GM10248 (cell line): ENCODE results near the gene HDAC4.

Source experiments
- CTCF ChIA-PET: fragments of 300-600 bp; sonication (Branson Sonifier 250); formaldehyde crosslinking; extraction: SDS; loops from one replicate; lab custom pipeline; 2021; ENCODE audit warnings: antibody characterized with exemption; lab: Yijun Ruan, JAX
- POLR2A ChIA-PET: fragments of 350-650 bp; sonication (Branson Sonifier 250); formaldehyde crosslinking; extraction: SDS; loops from one replicate; lab custom pipeline; 2020; ENCODE audit warnings: antibody characterized with exemption; lab: Yijun Ruan, JAX
- DNase-seq: peaks from one replicate; pipeline ENCODE4 v3.0.0; 2012; ENCODE audit errors: extremely low spot score
- TF ChIP-seq, protein P1 (sequence below): IDR thresholded peaks from 2 replicates; pipeline ENCODE4 v1.5.1; 2012; ENCODE audit warnings: mild to moderate bottlenecking, low read depth; ENCODE audit errors: extremely low read depth, missing control alignments, control extremely low read depth

Gene HDAC4

GRCh38 chr2:239308661-239309397 lies 92.0 kb downstream of the HDAC4 start:
- CTCF ChIA-PET = interaction anchor here (1.6 kb wide), 1 partner anchor 15 kb away, joined by 3 read pairs; no protein-coding TSS in a partner anchor
- TF ChIP-seq, protein P1, sequence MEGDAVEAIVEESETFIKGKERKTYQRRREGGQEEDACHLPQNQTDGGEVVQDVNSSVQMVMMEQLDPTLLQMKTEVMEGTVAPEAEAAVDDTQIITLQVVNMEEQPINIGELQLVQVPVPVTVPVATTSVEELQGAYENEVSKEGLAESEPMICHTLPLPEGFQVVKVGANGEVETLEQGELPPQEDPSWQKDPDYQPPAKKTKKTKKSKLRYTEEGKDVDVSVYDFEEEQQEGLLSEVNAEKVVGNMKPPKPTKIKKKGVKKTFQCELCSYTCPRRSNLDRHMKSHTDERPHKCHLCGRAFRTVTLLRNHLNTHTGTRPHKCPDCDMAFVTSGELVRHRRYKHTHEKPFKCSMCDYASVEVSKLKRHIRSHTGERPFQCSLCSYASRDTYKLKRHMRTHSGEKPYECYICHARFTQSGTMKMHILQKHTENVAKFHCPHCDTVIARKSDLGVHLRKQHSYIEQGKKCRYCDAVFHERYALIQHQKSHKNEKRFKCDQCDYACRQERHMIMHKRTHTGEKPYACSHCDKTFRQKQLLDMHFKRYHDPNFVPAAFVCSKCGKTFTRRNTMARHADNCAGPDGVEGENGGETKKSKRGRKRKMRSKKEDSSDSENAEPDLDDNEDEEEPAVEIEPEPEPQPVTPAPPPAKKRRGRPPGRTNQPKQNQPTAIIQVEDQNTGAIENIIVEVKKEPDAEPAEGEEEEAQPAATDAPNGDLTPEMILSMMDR = no peak
- DNase-seq = no peak
- POLR2A ChIA-PET = no interaction called here

DNA sequence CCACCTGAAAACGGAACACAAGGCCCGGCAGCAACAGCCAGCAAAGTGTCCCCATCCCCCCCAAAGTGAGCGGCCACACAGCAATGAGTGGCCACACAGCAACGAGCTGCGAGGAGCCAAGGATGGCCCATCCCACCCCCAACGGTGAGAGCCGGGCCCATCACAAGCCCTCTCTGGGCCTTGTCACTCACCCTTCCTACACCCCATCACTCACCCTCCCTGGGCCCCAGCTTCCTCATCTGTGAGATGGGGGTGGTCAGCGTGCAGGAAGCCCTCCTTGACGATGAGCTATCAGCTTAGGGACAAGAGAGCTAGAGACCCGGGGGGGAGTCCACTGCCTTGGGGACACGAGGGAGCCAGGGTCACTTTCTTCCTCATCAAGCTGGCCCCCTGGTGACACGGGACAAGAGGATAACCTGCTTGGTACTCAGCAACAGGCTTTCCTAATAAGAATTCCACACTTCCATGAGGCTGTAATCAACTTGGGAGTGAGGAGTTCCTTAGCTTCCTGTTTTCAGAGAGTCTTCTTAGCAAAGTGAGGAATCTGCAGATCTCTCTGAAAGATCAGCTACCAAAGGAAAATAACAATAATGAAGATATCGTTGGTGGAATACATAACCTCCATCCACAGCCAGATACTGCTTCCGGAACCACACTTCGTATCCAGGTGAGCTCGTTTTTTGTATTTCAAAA lies 92.8 kb downstream of the HDAC4 start:
- CTCF ChIA-PET = interaction anchor here (1.6 kb wide), 1 partner anchor 14 kb away, joined by 3 read pairs; no protein-coding TSS in a partner anchor
- TF ChIP-seq, protein P1 = no peak
- POLR2A ChIA-PET = no interaction called here
- no peak for DNase-seq

- TF ChIP-seq, protein P1 = no peak
- POLR2A ChIA-PET = no interaction called here
- CTCF ChIA-PET = no interaction called here
- DNase-seq = no peak
Observed at GRCh38 chr2:239307221-239307569, 93.6 kb downstream of the HDAC4 start.

- ChIA-PET CTCF (no interaction called here), POLR2A (no interaction called here)
- DNase-seq = no peak
- TF ChIP-seq, protein P1 = no peak
Observed at GRCh38 chr2:239306274-239307220, 94.3 kb downstream of the HDAC4 start.

GRCh38 chr2:239305771-239306170 lies 95.0 kb downstream of the HDAC4 start:
- TF ChIP-seq, protein P1 = no peak
- POLR2A ChIA-PET = no interaction called here
- CTCF ChIA-PET = no interaction called here
- no peak for DNase-seq

GRCh38 chr2:239305222-239305575 lies 95.6 kb downstream of the HDAC4 start:
- ChIA-PET POLR2A (no interaction called here), CTCF (interaction anchor here (1.0 to 1.2 kb wide), 2 partner anchors 9 to 14 kb away, joined by 3 read pairs; no protein-coding TSS in a partner anchor)
- TF ChIP-seq, protein P1 = no peak
- no peak for DNase-seq
